NB4 (cell line): ENCODE measurements around the gene SPTLC3.

Source experiments
- POLR2A ChIP-seq: IDR thresholded peaks from 2 replicates; pipeline ENCODE4 v1.6.1; 2011; ENCODE audit warnings: mild to moderate bottlenecking; ENCODE audit not compliant: insufficient read length; ENCODE audit errors: extremely low read depth
- TF ChIP-seq, protein P1 (sequence below): IDR thresholded peaks from one replicate; pipeline ENCODE4 v1.5.1; 2012; ENCODE audit warnings: low read depth, low read length

GRCh38 chr20:13202565-13202964 is 193.8 kb downstream of the SPTLC3 start:
- TF ChIP-seq, protein P1, sequence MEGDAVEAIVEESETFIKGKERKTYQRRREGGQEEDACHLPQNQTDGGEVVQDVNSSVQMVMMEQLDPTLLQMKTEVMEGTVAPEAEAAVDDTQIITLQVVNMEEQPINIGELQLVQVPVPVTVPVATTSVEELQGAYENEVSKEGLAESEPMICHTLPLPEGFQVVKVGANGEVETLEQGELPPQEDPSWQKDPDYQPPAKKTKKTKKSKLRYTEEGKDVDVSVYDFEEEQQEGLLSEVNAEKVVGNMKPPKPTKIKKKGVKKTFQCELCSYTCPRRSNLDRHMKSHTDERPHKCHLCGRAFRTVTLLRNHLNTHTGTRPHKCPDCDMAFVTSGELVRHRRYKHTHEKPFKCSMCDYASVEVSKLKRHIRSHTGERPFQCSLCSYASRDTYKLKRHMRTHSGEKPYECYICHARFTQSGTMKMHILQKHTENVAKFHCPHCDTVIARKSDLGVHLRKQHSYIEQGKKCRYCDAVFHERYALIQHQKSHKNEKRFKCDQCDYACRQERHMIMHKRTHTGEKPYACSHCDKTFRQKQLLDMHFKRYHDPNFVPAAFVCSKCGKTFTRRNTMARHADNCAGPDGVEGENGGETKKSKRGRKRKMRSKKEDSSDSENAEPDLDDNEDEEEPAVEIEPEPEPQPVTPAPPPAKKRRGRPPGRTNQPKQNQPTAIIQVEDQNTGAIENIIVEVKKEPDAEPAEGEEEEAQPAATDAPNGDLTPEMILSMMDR, result no peak
- no peak for TF ChIP-seq POLR2A
